Measurements from ENCODE around the gene NOTUM.

DNA sequence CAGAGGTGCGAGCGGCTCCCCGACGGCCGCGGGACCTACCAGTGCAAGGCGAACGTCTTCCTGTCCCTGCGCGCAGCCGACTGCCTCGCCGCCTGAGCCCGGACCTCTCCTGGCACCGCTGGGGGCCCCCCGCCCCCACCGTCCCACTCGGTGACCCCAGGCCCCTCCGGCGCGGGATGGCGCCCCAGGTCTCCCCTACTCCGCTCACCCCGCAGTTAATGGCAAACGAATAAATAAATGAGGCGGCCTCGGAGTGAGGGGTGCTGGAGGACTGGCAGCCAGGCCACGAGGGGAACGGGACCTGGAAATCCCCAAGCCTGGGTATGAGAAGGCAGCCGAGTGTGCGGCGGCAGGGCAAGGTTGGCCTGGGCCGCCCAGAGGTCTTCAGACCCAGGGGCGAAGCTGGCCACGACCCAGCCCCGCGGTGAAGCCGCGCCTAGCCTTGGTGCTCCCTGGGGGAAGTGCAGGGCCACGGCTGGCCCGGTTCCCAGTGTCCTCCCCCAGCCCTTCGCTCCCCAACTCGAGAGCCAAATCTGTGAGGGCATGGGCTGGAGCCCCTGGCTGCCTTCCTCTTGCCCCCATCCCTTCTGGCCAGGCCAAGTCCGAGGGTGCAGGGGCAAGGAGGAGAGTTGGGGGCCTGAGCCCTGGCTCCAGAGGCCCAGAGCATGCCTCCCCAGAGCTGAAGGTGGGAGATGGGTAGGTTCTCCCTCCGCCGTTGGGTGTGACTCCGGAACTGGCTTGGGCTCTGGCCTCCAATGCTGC lies 58.2 kb downstream of the NOTUM start:
- TF ChIP-seq MAX (IDR thresholded peaks at IDR 0.05; ENCODE audit: low read depth, low read length): no peak
- TF ChIP-seq, protein P1, sequence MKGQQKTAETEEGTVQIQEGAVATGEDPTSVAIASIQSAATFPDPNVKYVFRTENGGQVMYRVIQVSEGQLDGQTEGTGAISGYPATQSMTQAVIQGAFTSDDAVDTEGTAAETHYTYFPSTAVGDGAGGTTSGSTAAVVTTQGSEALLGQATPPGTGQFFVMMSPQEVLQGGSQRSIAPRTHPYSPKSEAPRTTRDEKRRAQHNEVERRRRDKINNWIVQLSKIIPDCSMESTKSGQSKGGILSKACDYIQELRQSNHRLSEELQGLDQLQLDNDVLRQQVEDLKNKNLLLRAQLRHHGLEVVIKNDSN (IDR thresholded peaks at IDR 0.05; ENCODE audit: borderline replicate concordance, extremely low read length, insufficient read depth, low read depth, low read length): no peak
- no peak for TF ChIP-seq FOS (IDR thresholded peaks at IDR 0.05; ENCODE audit: borderline replicate concordance, extremely low read depth, insufficient read length)
- no peak for TF ChIP-seq ETV6 (conservative IDR thresholded peaks at IDR 0.05 in 1 of 2, IDR thresholded peaks at IDR 0.05 in 1 of 2; ENCODE audit: borderline replicate concordance in 1 of 2, low read depth in 1 of 2)
- TF ChIP-seq TBL1XR1 (IDR thresholded peaks at IDR 0.05; ENCODE audit: low read depth, low read length): no peak
- TF ChIP-seq, protein P2, sequence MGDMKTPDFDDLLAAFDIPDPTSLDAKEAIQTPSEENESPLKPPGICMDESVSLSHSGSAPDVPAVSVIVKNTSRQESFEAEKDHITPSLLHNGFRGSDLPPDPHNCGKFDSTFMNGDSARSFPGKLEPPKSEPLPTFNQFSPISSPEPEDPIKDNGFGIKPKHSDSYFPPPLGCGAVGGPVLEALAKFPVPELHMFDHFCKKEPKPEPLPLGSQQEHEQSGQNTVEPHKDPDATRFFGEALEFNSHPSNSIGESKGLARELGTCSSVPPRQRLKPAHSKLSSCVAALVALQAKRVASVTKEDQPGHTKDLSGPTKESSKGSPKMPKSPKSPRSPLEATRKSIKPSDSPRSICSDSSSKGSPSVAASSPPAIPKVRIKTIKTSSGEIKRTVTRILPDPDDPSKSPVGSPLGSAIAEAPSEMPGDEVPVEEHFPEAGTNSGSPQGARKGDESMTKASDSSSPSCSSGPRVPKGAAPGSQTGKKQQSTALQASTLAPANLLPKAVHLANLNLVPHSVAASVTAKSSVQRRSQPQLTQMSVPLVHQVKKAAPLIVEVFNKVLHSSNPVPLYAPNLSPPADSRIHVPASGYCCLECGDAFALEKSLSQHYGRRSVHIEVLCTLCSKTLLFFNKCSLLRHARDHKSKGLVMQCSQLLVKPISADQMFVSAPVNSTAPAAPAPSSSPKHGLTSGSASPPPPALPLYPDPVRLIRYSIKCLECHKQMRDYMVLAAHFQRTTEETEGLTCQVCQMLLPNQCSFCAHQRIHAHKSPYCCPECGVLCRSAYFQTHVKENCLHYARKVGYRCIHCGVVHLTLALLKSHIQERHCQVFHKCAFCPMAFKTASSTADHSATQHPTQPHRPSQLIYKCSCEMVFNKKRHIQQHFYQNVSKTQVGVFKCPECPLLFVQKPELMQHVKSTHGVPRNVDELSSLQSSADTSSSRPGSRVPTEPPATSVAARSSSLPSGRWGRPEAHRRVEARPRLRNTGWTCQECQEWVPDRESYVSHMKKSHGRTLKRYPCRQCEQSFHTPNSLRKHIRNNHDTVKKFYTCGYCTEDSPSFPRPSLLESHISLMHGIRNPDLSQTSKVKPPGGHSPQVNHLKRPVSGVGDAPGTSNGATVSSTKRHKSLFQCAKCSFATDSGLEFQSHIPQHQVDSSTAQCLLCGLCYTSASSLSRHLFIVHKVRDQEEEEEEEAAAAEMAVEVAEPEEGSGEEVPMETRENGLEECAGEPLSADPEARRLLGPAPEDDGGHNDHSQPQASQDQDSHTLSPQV (IDR thresholded peaks at IDR 0.05): no peak
- TF ChIP-seq EZH2 (IDR thresholded peaks at IDR 0.05; ENCODE audit: borderline replicate concordance, control insufficient read depth, low read depth, low read length): no peak
- no peak for TF ChIP-seq POLR2AphosphoS5 (IDR thresholded peaks at IDR 0.05; ENCODE audit: low read length)
- no peak for TF ChIP-seq SPI1 (IDR thresholded peaks at IDR 0.05; ENCODE audit: borderline replicate concordance, insufficient read depth, low read depth, low read length)
- no peak for TF ChIP-seq SIN3A (IDR thresholded peaks at IDR 0.05; ENCODE audit: low read depth, low read length)
- no peak for TF ChIP-seq CEBPB (IDR thresholded peaks at IDR 0.05; ENCODE audit: borderline replicate concordance in 1 of 2, low read depth in 2 of 2, low read length in 2 of 2)
- TF ChIP-seq FOXK2 (IDR thresholded peaks at IDR 0.05): no peak
- no peak for TF ChIP-seq CHD1 (IDR thresholded peaks at IDR 0.05; ENCODE audit: low read depth, low read length)
